Activated naive CD4-positive, alpha-beta T cell treated with anti-CD3 and anti-CD28 coated beads, Interleukin-2, amount 50 U/mL, for 16 hours (primary cell): ENCODE measurements around the gene KAT8.

Experiments
- DNase-seq: peaks from one replicate; pipeline ENCODE4 v3.0.0-alpha.2; 2020

Gene KAT8

DNA sequence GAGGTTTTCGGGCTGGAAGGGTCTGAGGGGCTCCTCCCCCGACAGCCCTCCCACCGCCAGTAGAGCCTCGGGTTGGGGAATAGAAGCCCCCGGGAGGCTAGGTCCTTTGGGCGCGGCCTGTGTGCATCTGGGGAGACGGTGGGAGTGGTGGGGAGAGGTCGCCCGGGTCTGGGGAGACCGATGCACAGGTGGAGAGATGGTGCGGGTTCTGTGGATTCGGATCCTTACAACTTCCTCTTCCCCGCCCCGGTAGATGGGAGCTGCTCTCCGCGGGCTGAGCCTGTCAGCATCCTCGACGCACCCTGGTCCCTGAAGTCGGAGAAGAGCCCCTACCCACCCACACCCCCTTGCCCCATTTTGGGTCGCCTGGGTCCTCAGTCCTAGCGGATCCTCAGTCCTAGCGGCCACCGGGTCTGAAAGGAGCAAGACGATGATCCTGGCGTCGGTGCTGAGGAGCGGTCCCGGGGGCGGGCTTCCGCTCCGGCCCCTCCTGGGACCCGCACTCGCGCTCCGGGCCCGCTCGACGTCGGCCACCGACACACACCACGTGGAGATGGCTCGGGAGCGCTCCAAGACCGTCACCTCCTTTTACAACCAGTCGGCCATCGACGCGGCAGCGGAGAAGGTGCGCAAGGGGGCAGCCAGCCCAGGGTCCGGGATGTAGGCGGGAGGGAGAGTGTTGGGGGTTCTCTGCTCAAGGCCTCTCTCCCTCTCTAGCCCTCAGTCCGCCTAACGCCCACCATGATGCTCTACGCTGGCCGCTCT lies 8.5 kb upstream of the KAT8 start:
- DNase-seq: no peak

DNA sequence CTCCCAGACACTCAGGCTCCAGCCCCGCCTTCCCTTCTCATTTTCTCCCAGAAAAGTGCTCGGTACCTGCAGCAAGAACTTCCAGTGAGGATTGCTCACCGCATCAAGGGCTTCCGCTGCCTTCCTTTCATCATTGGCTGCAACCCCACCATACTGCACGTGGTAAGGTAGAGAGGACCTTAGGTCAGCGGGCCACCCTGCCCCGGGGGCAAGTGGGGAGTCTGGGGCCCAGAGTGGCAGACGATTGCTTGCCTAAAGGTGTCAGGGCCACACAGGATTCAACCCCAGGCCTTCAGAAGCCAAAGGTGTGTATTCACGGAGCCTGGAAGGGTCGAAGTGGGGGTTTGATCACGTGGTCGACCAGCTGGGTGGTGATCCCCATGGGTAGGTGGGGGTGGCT lies 7.8 kb upstream of the KAT8 start:
- no peak for DNase-seq

DNA sequence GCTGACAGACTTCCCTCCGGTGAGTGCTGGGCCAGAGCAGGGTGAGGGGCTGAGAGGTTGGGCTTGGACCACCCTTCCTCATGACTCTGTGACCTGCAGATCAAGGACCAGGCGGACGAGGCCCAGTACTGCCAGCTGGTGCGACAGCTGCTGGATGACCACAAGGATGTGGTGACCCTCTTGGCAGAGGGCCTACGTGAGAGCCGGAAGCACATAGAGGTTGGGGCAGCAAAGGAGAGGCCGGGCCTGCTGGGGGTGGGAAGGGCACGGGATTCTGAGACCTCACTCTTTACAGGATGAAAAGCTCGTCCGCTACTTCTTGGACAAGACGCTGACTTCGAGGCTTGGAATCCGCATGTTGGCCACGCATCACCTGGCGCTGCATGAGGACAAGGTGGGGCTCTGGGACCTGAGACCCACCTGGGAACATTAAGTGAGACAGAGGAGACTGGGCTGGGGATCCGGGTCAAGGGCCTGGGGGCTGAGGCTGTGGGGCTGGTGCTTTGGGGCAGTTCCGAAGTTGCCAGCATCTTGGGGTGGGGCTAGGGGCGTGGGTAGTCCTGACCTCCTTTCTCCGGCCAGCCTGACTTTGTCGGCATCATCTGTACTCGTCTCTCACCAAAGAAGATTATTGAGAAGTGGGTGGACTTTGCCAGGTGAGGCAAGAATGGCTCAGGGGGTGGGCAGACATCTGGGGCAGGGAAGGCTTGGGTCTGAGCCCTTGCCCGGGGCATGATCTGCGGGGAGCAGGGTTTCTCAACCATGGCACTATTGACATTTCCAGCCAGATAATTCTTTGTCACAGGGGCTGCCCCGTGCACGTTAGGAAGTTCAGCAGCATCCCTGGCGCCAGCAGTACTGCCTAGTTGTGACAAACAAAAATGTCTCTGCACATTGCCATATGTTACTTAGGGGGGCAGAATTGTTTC lies 7.1 kb upstream of the KAT8 start:
- DNase-seq: no peak

DNA sequence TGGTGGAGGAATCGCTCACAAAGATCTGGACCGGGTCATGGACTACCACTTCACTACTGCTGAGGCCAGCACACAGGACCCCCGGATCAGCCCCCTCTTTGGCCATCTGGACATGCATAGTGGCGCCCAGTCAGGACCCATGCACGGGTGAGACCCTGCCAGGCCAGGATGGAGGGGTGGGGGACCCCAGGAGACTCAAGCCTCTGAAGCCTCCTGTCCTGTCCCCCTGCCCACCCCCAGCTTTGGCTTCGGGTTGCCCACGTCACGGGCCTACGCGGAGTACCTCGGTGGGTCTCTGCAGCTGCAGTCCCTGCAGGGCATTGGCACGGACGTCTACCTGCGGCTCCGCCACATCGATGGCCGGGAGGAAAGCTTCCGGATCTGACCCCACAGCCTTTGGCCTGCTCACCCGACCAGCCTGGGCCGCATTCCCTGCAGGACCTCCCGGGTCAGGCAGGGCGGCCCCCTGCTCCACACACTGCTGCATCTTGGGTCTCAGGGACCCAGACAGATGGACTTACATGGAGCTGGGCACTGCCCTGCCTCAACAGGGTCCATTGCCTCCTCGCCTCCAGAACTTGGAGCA lies 5.5 kb upstream of the KAT8 start:
- no peak for DNase-seq

DNA sequence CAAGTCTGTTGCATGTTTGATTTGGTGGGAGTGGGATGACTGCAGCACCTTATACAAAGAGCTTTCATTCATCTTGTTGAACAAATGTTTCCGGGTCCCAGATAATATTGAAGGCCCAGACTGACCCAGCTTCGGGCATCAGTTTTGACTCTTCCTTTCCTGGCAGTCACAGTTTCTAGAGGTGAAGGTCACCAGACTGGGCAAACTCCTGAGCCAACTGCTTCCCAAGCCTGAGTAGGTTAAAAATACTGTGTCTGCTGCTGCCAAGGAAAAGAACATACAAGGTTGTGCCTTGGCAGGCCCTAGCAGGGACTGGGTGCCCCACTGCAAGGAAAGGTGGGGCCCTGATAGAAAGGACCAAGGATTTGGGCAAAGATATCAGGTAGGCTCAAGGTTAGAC lies 4.8 kb upstream of the KAT8 start:
- no peak for DNase-seq

DNA sequence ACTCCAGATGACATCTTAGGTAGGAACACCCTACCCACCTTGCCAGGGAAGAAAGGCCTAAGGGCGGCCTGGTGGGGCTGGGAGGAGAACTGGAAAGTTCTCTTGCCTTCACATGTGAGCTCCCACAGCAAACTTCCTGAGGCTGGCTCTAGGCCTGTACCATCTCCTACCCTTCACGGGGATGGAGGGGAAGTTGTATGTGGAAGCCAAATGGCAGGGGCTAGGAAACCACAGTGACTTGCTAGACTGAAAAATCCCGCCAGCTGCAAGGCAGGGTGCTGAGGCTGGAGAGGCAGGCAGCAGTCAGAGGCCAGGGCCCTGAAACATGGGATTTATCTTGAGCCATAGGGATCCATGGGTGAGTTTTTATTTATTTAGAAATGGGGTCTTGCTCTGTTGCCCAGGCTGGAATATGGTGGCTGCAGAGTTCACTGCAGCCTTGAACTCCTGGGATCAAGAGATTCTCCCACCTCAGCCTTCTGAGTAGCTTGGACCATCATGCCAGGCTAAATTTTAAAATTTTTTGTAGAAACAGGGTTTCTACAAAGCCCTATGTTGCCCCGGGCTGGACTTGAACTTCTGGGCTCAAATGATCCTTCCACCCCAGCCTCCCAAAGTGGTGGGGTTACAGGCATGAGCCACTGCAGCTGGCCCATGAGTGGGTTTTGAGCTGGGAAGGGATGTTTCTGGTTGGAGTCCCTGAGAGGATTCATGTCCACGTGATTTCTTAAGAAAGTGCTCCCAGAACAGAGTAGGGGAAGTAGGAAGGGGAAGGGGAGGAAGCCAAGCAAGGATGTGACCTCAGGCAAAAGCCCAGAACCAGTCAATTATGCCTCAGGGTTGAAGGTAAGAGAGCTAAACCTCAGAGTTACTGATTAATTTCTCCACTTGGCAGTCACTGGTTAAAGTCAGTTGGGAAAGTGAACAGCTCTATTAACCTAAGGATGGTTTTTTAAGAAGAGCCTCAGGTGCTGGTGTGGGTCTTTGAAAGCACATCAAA lies 4.0 kb upstream of the KAT8 start:
- DNase-seq: no peak

DNA sequence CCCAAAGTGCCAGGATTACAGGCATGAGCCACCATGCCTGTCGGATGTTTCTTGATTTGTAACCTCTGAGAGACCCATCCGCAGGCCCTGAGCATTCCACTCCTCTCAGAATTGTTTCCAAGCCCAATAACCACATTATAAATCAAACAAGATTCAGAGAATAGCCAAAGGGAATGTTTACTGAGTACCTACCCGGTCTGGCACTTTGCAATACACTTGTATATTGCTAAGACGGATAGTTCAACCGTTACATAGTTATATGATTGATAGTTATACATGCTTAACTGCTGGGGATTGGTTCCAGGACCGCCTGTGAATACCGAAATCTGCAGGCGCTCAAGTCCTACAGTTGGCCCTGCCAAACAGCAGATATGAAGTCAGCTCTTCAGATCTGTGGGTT lies 3.0 kb upstream of the KAT8 start:
- DNase-seq: no peak

DNA sequence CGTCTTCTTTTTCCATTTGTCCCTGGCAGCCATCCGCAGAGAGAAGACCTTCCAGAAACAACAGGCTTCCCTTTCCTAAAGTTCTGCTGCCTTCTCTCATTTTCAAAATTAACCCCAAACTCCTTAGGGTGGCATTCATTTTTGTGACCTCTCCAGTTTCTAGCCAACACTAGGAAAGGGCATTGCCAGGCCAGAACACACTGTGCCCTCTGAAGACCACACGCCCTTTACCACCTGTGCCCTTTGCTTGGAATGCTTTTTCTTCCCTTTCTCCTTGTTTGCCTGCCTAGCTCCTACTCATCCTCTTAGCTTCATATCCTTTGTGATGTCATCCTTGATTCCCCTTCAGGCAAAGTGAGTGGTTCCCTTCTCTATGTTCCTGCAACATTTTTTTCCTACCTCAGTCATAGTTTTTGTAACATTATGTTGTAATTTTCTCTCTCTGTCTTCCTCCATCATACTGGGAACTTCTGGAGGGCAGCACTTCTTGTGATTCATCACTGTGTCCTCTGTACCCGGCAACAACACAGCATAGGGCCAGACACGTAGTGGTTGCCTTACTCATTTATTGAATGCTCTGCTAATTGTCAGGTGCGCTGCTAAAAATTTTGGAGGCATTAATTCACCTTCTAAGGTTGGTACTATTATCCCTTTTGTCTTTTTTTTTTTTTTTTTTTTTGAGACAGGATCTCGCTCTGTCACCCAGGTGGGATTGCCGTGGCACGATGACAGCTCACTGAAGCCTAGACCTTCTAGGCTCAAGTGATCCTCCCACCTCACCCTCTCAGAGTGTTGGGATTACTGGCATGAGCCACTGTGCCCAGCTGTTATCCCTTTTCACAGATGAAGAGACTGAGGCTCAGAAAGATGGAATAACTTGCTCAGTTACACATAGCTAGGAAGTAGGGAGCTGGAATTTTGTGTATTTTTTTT lies 1.0 kb downstream of the KAT8 start:
- no peak for DNase-seq

DNA sequence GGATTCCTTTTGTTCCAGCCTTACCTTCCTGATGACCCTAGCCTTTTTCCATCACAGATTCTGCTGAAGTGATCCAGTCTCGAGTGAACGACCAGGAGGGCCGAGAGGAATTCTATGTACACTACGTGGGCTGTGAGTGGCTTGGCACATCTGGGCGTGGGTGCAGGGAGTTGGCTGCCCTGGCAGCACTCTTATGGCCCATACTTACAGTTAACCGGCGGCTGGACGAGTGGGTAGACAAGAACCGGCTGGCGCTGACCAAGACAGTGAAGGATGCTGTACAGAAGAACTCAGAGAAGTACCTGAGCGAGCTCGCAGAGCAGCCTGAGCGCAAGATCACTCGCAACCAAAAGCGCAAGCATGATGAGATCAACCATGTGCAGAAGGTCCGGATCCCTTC lies 2.7 kb downstream of the KAT8 start:
- DNase-seq: no peak

DNA sequence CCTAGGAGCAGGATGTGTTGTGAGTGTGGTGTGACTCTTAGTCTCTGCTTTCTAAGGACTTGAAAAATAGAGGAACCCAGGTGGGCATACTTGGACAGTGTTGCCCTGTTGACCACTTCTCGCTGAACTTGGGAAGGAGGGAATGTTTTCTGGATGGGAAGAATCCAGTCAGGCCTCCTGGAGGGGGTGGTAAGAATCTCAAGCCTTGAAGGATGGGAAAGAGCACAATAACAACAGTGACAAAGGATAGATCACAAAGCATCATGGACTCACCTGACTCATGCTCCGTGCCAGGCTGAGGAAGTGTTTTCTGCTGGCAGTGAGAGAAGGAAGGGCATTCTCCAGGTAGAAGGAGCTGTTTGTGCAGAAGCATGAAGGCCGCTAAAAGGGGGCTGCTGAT lies 8.4 kb downstream of the KAT8 start:
- no peak for DNase-seq

DNA sequence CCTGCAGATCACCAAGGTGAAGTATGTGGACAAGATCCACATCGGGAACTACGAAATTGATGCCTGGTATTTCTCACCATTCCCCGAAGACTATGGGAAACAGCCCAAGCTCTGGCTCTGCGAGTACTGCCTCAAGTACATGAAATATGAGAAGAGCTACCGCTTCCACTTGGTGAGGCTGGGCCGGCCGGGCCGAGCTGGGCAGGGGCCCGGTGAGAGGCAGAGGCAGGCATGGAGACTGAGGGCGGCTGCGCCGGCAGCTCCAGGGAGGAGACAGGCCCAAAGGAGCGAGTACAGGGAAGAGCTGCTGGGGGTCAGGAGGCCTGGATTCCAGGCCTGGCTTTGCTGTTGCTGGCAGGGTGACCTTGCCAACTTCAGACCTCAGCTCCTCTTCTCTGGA lies 9.7 kb downstream of the KAT8 start:
- no peak for DNase-seq

DNA sequence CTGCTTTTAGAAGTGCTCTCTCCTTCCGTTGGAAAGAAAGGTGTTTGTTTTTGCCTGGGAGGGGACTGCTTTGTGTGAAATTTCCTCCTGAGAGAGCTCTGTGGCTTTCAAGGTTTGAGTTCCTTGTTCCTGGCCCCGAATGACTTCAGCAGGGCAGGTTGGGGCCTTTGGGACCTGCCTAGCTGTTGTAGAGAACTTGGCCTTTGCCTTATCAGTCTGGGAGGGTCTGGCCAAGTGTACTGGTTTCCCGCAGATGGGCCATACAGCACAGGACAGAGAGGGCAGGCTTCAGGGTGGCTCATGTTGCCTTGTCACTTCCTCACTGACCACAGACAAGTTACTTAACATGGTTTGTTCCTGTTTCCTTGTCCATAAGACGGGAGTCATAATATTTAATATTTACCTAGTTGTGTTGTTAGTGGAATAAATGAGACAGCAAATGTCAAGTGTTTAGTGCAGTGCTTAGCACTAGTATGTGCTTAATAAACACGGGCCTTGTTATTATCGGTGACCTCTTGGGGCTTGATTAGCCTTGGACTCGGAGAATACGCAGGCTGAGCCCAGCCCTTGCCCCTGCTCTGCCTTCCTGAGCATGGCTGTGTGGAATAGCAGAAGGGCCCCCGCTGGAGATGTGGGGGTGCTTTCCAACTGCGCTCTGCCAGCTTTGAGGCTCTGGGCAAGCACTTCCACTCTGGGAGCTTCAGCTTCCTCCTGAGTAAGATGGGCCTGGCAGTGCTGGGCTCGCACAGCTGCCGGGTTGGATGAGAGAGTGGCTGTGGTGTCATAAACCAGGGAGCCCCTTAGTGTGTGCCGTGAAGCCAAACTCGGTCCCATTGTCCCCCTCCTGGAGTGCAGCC lies 11.5 kb downstream of the KAT8 start:
- no peak for DNase-seq

DNA sequence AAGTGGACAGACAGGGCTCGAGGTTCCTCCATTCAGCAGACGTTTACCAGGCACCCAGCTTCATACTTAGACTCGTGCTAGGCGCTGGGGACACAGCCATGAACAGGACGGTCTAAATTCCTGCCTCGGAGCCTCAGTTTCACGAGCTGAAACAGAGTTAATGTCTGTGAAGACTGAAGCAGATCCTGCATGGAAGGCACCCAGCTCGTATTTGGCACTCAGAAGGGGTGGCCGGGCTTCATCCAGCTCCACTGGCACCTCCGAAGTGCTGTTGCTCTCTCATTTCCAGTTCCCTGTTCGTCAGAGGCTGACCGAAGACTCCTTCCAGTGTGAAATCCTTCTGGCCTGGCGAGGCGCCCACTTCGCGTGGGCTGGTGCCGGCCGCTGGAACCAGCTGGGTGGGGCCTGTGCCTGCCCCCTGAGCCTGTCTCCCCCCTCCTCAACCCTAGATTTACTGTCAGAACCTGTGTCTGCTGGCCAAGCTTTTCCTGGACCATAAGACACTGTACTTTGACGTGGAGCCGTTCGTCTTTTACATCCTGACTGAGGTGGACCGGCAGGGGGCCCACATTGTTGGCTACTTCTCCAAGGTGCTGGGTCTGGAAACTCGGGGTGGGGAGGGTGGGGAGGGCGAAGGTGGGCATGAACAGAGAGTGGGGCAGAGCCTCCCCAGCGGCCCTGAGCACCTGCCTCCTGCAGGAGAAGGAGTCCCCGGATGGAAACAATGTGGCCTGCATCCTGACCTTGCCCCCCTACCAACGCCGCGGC lies 12.3 kb downstream of the KAT8 start:
- no peak for DNase-seq

DNA sequence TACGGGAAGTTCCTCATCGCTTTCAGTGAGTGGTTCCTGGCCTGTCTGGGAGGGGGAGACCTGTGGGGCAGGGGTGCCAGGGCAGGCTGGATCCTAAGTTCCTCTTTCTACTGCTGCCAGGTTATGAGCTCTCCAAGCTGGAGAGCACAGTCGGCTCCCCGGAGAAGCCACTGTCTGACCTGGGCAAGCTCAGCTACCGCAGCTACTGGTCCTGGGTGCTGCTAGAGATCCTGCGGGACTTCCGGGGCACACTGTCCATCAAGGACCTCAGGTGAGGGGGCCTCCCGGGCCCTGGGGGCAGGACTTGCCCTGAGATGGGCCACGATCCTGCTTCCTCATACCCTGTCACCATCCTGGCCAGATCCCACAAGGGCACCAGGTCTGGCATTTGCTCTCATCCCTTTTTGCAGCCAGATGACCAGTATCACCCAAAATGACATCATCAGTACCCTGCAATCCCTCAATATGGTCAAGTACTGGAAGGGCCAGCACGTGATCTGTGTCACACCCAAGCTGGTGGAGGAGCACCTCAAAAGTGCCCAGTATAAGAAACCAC lies 12.9 kb downstream of the KAT8 start:
- DNase-seq: no peak

DNA sequence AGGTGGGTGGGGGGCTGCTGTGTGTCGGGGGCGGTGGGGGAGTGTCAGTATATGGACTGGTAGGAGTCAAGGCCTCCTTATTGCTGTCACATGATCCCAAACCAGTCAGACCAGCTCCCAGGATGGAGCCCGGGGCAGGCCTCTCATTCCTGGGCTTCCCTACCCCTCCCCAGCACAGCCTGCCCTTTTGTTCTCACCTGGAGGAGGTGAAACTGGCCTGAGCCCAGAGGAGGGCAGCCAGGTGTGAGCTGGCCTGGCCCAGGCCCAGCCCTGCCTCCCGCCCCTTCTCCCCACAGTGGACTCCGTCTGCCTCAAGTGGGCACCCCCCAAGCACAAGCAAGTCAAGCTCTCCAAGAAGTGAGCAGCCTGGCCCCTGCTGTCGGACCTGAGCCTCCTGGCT lies 13.4 kb downstream of the KAT8 start:
- no peak for DNase-seq

DNA sequence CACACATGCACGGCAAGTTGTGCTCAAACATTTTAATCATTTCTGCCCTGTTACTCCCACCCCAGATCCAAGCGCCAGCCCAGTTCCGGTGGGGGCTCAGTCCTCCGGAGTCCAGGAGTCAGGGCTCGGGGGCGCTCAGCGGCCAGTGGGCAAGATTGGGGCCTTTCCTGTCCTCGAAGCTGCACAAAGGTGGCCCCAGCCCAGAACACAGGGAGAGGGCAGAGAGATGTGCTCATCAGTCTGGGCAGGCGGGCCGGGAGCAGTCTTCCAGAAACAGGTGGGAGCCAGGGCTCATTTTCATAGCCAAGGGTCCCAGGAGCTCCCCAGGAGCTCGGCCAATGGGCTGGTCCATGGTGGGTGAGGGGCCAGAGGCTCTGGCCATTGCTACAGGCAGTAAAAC lies 14.0 kb downstream of the KAT8 start:
- no peak for DNase-seq

DNA sequence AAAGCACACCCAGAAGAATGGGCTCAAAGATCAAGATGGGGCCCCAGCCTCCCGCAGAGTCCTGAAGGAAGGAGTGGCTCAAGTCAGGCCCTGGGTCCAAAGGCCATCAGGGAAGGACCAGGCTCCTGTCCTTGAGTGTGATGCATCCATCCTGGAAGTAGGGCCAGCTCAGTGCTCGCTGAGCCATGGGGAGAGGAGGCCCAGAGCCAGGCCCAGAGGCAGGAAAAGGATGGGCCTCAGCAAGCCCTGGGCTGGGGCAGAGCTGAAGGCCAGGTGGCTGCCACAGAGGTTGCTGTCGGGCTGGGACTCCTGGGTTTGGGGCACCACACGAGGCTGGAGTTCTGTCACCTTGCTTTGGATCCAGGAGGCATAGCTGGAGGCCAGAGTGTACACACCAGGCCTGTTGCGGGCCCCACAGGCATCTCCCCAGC lies 14.4 kb downstream of the KAT8 start:
- no peak for DNase-seq

DNA sequence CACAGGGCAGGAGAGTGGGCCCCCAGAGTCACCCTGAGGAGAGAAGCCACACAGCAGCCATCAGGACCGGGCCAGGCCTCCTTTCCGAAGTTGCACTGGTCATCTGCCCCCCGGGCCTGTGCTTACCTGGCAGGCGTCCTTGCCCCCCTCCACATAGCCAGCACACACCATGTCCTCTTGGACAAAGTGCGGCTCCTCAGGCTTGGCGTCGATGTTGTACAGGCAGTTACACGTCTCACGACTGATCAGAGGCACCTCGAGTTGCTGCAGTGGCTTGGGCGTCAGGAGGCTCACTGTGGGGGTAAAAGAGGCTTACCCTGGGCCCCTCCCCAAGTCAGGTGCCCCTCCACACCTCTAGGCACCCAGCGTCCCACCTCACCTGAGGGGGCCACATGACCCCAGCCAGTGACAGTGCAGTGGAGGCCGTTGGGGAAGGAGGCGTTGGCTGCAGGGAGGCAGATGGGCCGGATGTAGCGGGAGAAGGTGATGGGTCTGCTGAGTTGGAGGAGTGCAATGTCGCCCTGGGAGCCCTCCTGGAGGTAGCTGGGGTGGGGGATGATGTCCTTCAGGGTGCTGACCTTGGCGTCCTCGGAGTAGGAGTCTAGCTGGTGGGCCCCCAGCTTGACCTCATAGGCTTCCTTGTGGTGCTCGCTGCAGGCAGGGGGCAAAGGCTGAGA lies 15.0 kb downstream of the KAT8 start:
- DNase-seq: no peak

DNA sequence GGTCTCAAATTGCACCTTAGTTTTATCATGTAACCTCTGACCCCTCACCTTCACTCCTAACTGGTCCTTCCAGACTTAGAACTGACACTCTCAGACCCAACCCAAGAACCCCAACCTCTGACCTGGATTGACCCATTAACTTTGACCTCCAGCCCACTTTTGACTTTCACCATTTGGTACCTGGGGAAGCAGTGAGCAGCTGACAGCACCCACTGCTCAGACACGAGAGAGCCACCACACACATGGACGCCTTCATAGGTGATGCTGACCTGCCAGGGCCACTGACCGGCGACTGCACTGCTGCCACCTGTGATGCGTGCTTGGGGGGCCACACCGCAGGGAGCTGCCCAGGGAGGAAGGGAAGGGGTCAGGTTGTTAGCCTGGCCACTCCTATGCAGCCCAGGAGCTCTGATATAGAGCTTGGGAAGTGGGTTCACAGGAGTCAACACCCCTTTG lies 15.6 kb downstream of the KAT8 start:
- DNase-seq: no peak
